Right lung (tissue), 5 donors: Measurements from ENCODE around the gene METRN. TPM values are rescaled to one million over a fixed set of nuclear protein-coding genes. Genes with fewer than 3 reads are reported as not detected.
"Not testable (repeated sequence)": the region's sequence is repeated elsewhere in the genome, so short reads cannot be mapped to it uniquely, and the experiment has no call there.

Experiments used
- DNase-seq, 2 donors: peaks; one replicate each; pipeline ENCODE4 v3.0.0-alpha.2; 2013
- polyA plus RNA-seq, 5 donors: library from polyadenylated mRNA; unstranded; fragments of 120-200 nt; gene quantifications; one replicate each; pipeline versions ENCODE4 v1.2.1 to v1.2.3, GENCODE V29; 2013; ENCODE audit warnings: inconsistent platforms in 1 of 5, low replicate concordance in 1 of 5; ENCODE audit not compliant: insufficient read length in 5 of 5, insufficient read depth in 1 of 5

The METRN gene
- polyA plus RNA-seq, 5 donors, result 6.7 to 44.0 (median 10.8) TPM

DNA sequence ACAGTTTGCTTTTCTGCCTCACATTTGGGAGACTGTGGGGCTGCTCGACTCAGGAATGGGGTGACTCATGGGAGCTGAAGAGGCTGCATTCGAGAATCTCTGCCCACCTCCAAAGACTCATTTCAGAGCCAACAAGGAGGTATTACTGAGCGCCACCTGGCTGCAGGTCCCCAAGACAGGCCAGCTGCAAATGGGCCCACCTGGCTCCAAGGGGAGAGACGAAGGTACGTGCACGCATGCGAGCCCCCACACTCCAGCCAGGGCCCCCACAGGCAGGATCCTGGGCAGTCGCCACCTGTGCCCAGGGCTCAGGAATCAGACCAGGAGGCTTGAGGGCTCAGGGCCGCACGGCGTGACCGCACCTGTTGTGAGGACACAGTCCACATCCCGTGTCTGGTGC, 18.0 kb downstream of the METRN start:
- DNase-seq, result no peak

- no peak for DNase-seq
Observed at GRCh38 chr16:733382-734207, 18.7 kb downstream of the METRN start.

DNA sequence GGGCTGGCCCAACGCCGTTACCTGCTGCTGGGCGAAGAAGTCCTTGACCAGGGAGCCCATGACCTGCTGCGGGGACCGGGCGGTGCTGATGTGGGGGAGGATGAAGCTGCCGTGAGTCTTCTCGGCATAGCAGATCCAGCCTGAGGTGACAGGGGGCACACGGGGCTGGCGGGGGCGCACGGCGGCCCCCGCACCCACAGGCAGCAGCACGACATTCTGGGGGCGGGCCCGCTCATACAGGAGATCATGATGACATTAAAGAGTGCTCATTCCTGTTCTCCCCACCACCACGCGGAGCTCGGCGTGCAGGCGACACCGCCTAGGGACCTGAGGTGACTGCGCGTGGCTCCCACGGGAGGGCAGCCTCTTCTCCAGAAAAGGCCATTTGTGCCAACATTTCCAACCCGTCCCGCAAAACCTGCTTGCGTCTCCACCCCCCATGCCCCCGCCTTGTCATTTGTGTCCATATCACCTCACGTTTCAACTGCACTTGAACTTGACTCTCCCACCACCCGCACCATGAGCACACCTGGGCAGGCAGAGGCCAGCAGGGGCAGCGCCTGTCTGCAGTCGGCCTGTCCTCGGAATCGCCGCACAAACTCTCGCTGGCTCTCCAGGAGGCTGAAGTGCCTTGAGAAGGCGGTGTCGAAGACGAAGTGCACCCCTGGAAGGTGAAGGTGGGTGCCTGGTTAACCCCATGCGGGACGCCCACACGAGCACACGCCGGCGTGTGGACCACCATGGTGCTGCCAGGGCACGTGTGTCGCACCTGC, 19.5 kb downstream of the METRN start:
- no peak for DNase-seq

DNA sequence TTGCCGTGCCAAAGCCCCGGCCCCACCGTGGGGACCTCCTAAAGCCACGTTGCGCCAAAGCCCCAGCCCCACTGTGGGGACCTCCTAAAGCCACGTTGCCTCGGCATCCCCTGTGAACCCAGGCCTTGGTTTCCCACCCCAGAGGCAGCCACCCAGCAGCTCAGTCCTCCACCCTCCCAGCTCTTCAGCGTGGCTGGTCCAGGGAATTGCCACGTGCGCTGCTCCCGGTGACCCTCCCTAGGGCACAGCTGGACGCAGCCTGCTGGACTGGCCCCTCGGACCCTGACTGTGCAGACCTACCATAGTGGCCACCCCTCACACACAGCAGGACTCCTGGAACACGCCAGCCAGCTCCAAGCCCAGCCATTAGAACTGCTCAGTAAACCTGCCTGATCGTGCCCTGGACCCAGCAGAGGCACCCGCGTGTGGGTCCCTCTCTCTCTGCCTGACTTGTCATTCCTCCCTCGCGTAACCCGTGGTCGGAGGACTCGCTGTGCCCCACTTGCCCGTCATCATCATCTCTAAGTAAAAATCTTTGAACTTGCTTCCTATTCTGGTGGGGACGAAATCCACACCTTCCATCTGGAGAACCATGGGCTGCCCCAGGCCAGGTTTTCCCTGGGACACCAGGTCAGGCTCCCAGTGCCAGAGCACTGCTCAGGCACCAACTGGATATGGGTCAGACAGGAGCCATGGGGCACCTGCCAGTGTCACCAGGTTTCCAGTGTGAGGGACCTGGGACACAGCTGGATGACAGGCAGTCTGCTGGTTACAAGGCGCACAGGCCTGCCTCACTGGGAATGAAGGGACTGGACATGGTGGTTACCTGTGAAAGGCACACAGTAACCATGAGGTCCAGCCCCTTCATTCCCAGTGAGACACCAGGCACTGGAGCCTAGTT, 20.3 kb downstream of the METRN start:
- no peak for DNase-seq

GRCh38 chr16:735982-736453, 21.1 kb downstream of the METRN start:
- DNase-seq, result no peak

GRCh38 chr16:736936-737481, 22.1 kb downstream of the METRN start:
- DNase-seq, result no peak

DNA sequence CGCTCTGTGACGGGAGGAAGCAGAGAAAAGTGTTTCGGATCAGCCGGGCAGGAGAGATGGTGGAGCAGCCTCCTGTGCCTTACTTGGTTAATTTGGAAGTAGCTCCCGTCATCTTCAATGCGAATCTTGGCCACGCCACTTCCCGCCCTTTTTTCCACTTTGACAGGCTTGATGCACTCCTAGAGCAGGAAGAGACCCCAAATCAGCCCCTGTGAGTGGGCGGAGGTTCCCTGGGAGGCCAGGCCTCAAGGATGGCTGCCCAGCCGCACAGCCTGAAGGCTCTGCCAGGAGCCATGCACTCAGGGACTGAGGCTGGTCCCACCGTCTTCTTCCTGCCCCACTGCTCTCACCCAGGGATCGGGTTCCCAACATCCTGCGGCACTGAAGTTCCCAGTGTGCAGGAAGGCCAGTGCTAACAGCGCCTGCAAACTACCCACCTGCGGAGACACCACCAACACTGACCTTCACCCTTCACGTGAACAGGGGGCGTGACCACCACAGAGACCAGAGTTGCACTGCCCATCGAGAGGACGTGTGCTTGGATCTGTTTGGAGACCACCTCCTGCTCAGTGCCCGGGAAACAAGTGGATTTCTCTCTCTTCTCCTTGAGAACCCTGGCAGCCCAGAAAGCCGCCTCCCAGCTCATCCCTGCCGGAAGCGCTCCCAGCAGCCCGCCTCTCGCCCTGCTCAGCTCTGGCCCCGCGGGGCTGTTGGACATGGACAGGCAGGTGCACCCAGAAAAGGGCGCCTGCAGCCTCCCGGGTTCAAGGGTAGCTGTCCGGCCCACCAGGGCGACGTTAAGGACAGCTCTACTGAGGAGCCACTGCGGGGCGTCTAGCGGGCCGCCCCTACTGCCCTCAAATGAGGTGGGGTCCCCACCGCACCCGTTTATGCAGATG, 24.9 kb downstream of the METRN start:
- DNase-seq, result no peak

DNA sequence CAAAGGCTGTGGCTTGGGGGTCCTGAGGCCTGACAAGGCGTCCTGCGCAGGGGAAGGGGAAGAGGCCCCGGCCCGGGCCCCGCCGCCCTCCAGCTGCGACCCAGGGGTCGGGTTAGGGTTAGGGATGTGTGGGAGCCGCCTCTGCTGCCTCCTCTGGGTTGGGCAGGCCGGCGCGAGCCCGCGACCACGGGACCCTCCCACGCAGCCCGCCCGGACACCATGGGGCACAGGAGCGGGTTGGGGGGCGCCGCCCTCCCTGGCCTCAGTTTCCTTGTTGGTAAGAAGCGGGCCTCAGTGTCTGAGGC, 25.5 kb downstream of the METRN start:
- no peak for DNase-seq

- peak; percentile 89 for DNase-seq
Observed at GRCh38 chr16:740764-741505, 26.0 kb downstream of the METRN start, which contains the start of gene CIAO3. CIAO3 (minus strand) TSS chr16:740997; CDS start chr16:740985, 12 bp downstream.

GRCh38 chr16:741986-742629, 27.2 kb downstream of the METRN start:
- no peak for DNase-seq

DNA sequence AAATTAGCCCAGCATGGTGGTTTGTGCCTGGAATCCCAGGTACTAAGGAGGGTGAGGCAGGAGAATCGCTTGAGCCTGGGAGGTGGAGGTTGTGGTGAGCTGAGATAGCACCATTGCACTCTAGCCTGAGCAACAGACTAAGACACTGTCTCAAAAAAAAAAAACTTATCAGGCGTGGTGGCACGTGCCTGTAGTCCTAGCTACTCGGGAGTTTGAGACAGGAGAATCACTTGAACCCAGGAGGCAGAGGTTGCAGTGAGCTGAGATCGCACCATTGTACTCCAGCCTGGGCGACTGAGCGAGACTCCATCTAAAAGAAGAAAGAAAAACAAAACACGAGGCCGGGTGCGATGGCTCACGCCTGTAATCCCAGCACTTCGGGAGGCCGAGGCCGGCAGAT, 28.0 kb downstream of the METRN start:
- DNase-seq, result not testable (repeated sequence)

- no peak for DNase-seq
Observed at GRCh38 chr16:743794-744500, 29.0 kb downstream of the METRN start.

GRCh38 chr16:745739-746138, 30.8 kb downstream of the METRN start:
- no peak for DNase-seq

- no peak for DNase-seq
Observed at GRCh38 chr16:746637-747036, 31.7 kb downstream of the METRN start.

DNA sequence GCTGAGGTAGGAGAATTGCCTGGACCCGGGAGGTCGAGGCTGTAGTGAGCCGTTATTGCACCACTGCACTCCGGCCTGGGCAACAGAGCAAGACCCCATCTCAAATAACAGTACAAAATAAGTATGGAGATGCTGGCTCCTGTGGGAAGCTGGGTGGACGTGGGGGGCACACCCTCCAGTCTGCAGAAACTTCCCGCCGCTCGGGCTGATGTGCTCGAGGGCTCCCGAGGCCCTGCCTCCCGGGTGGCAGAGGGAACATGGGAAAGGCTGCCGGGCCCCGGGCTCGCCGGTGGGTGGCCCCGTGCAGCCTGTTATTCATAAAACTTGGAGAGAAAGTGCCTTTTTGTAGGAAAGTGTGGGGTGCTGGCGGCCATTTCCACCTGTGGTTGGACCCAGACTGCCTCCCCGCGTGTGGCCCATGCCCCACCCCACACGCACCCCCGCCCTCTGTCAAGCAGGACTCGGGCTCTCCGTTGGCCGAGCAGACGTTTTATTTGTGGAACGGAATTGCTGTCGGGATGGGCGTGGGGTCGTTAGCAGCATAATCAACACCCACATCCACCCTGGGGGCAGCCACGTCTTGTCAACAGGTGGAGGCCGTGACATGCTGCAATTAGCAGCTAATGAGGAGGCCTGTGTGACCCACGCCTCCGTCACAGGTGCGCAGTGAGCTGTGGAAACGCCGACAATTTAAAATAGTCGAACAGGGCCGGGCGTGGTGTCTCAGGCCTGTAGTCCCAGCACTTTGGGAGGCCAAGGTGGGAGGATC, 33.2 kb downstream of the METRN start:
- no peak for DNase-seq

DNA sequence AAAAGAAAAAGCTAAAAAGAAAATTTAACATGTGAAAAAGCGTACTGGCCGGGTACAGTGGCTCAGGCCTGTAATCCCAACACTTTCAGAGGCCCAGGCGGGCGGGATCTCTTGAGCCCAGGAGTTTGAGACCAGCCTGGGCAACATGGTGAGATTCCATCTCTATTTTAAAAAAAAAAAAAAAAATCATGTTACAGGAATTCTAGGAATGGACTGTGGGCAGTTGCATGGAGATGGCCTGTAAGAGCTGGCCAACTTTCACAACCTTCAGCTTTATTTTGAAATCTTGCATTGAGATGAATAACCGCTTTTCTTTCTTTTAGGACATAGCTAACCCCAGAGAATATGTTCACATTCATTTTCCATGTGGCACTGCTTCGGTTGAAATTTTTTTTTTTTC, 34.1 kb downstream of the METRN start:
- DNase-seq, result no peak

DNA sequence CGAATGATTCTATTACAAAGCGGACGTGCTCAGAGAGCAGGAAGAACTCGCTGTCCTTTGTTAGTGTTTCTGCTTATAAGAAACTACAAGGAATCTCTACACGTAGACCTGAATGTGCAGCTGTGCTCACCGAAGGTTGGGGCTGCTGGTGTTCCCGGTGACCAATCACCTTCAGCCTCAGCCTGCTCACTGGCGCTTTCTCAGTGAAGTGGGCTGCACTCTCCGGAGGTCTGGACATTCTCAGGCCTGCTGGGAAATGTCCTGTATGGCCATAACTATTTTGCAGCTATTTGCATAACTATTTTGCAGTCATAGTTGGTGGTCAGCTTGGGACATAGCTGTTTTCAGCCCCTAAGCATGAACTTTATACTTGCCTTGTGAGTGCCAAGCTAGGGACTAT, 35.6 kb downstream of the METRN start:
- no peak for DNase-seq
